ENCODE data around the gene IMPDH2. TPM values are rescaled to one million over a fixed set of nuclear protein-coding genes. Genes with fewer than 3 reads are reported as not detected.

IMPDH2 gene
- polyA plus RNA-seq, 3 donors: 20.8 to 67.3 (median 21.0) TPM

DNA sequence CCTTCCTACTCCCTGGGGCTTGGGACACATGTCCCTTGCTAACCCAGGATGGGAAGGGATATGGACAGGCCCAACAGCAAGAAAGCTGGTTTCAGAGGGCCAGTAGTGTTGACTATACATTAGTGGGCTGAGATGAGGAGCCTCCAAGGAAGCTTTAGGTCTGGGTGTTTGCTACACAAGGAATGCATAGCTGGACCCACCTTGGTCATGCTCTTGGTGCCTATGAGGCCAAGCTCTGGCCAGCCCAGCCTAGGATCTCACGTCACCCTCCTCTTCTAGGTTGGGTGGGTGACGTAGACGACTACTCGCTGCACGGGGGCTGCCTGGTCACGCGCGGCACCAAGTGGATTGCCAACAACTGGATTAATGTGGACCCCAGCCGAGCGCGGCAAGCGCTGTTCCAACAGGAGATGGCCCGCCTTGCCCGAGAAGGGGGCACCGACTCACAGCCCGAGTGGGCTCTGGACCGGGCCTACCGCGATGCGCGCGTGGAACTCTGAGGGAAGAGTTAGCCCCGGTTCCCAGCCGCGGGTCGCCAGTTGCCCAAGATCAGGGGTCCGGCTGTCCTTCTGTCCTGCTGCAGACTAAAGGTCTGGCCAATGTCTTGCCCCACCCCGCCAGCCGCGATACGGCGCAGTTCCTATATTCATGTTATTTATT, 22.7 kb downstream of the IMPDH2 start:
- H3K9ac ChIP-seq (ENCODE audit: insufficient read depth, low read length, poor library complexity, severe bottlenecking): peak overlapping the region; percentile 90
- WGBS (ENCODE audit: insufficient coverage): 0% methylated on average over 27 of the region's 32 CpGs
- peak overlapping the region; percentile 93 for H3K4me2 ChIP-seq (replicated peaks; ENCODE audit: extremely low read depth, low read length, poor library complexity, severe bottlenecking)
- H4K20me1 ChIP-seq (ENCODE audit: insufficient read depth, low read length): peaks cover 13% of the 10 kb centered on the region
- H2AFZ ChIP-seq (ENCODE audit: insufficient read depth, low read depth, low read length, poor library complexity, severe bottlenecking): peak overlapping the region; percentile 94
- peak overlapping the region; percentile 57 to 94 (median 93) for H3K4me3 ChIP-seq (replicated peaks in 1 of 3; ENCODE audit: low read depth in 2 of 3, low read length in 3 of 3)
- no peaks in the 10 kb centered on the region for H3K27me3 ChIP-seq (ENCODE audit: control insufficient read depth in 2 of 2, insufficient read depth in 2 of 2, low read length in 2 of 2)
- TF ChIP-seq, protein P1, sequence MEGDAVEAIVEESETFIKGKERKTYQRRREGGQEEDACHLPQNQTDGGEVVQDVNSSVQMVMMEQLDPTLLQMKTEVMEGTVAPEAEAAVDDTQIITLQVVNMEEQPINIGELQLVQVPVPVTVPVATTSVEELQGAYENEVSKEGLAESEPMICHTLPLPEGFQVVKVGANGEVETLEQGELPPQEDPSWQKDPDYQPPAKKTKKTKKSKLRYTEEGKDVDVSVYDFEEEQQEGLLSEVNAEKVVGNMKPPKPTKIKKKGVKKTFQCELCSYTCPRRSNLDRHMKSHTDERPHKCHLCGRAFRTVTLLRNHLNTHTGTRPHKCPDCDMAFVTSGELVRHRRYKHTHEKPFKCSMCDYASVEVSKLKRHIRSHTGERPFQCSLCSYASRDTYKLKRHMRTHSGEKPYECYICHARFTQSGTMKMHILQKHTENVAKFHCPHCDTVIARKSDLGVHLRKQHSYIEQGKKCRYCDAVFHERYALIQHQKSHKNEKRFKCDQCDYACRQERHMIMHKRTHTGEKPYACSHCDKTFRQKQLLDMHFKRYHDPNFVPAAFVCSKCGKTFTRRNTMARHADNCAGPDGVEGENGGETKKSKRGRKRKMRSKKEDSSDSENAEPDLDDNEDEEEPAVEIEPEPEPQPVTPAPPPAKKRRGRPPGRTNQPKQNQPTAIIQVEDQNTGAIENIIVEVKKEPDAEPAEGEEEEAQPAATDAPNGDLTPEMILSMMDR (IDR thresholded peaks at IDR 0.05): no peak
- Mint-ChIP-seq H3K4me3 (peak overlapping the region; percentile 95 to 98), H3K4me1 (peaks cover 23% of the 10 kb centered on the region), H3K27ac (peak overlapping the region; percentile 94 to 99 (median 99)), H3K36me3 (peaks cover 5 to 14% of the 10 kb centered on the region in 2 donors), H3K9me3 (no peaks in the 10 kb centered on the region), H3K27me3 (ENCODE audit: low read depth in 3 of 3) (peaks cover 0 to 2% (median 1%) of the 10 kb centered on the region in 3 donors)
- H3K4me1 ChIP-seq (ENCODE audit: control insufficient read depth in 1 of 2, insufficient read depth in 2 of 2, low read length in 2 of 2): peaks cover 20 to 34% of the 10 kb centered on the region in 2 donors
- H3K36me3 ChIP-seq (replicated peaks in 1 of 2; ENCODE audit: control insufficient read depth in 1 of 2, insufficient read depth in 2 of 2, low read length in 2 of 2): peaks cover 2 to 4% of the 10 kb centered on the region in 2 donors
- intact Hi-C loops (cut with micrococcal nuclease): loop anchor here in 1 of 2 donors (2.0 kb wide), 1 partner anchor 18 kb away; no protein-coding TSS in a partner anchor
- peak overlapping the region; percentile 90 to 97 for H3K27ac ChIP-seq (ENCODE audit: low read depth in 1 of 2, low read length in 2 of 2)
- H3K9me3 ChIP-seq (replicated peaks in 1 of 2; ENCODE audit: control insufficient read depth in 1 of 2, insufficient read depth in 1 of 2, low read length in 2 of 2): no peaks in the 10 kb centered on the region
- DNase-seq: peak in 2 of 3 donors; percentile 14 to 66
- peaks cover 25% of the 10 kb centered on the region for H3K79me2 ChIP-seq (ENCODE audit: insufficient read depth, low read length)

GRCh38 chr3:49005998-49006397, 23.2 kb downstream of the IMPDH2 start:
- no peak overlapping the region for H3K4me3 Mint-ChIP-seq
- peak overlapping the region in 5 of 7 donors; percentile 94 to 99 (median 99) for H3K27ac Mint-ChIP-seq
- Histone ChIP-seq H3K4me3 (replicated peaks in 1 of 3; ENCODE audit: low read depth in 2 of 3, low read length in 3 of 3) (peak overlapping the region in 1 of 3 experiments; percentile 93), H3K9ac (ENCODE audit: insufficient read depth, low read length, poor library complexity, severe bottlenecking) (no peak overlapping the region), H3K79me2 (ENCODE audit: insufficient read depth, low read length) (peaks cover 21% of the 10 kb centered on the region), H2AFZ (ENCODE audit: insufficient read depth, low read depth, low read length, poor library complexity, severe bottlenecking) (peak overlapping the region; percentile 94), H4K20me1 (ENCODE audit: insufficient read depth, low read length) (peaks cover 10% of the 10 kb centered on the region), H3K27me3 (ENCODE audit: control insufficient read depth in 2 of 2, insufficient read depth in 2 of 2, low read length in 2 of 2) (no peaks in the 10 kb centered on the region), H3K4me1 (ENCODE audit: control insufficient read depth in 1 of 2, insufficient read depth in 2 of 2, low read length in 2 of 2) (peaks cover 20 to 34% of the 10 kb centered on the region in 2 donors), H3K36me3 (replicated peaks in 1 of 2; ENCODE audit: control insufficient read depth in 1 of 2, insufficient read depth in 2 of 2, low read length in 2 of 2) (no peaks in the 10 kb centered on the region), H3K9me3 (replicated peaks in 1 of 2; ENCODE audit: control insufficient read depth in 1 of 2, insufficient read depth in 1 of 2, low read length in 2 of 2) (no peaks in the 10 kb centered on the region), H3K27ac (ENCODE audit: low read depth in 1 of 2, low read length in 2 of 2) (no peak overlapping the region), H3K4me2 (replicated peaks; ENCODE audit: extremely low read depth, low read length, poor library complexity, severe bottlenecking) (peak overlapping the region; percentile 93)
- intact Hi-C loops (cut with micrococcal nuclease): loop anchor here in 1 of 2 donors (2.0 kb wide), 1 partner anchor 17 kb away; no protein-coding TSS in a partner anchor
- TF ChIP-seq, protein P1 (IDR thresholded peaks at IDR 0.05): no peak
- H3K36me3 Mint-ChIP-seq: peaks cover 5 to 13% of the 10 kb centered on the region in 2 donors
- no peak for DNase-seq
- WGBS (ENCODE audit: insufficient coverage): 84% methylated on average over 5 of the region's 5 CpGs
- peaks cover 23% of the 10 kb centered on the region for H3K4me1 Mint-ChIP-seq
- peaks cover 0 to 2% (median 1%) of the 10 kb centered on the region in 3 donors for H3K27me3 Mint-ChIP-seq (ENCODE audit: low read depth in 3 of 3)
- no peaks in the 10 kb centered on the region for H3K9me3 Mint-ChIP-seq

Measured in CD14-positive monocyte (primary cell).